OCI-LY7 (cell line): ENCODE results near the gene ALDH1B1.

ENCODE experiments used
- CTCF ChIP-seq: fragments of 200-600 bp; sonication (generic); conservative IDR thresholded peaks from 2 replicates; pipeline ENCODE4 v1.5.1; 2014; ENCODE audit warnings: mild to moderate bottlenecking, antibody characterized with exemption, low read length, moderate library complexity, mixed read lengths
- EZH2phosphoT487 ChIP-seq: fragments of 200-600 bp; sonication (generic); IDR thresholded peaks from 2 replicates; pipeline ENCODE4 v1.6.1; 2018; ENCODE audit warnings: low read depth, borderline replicate concordance, mild to moderate bottlenecking, mixed run types, antibody characterized with exemption, low read length, moderate library complexity, mixed read lengths

DNA sequence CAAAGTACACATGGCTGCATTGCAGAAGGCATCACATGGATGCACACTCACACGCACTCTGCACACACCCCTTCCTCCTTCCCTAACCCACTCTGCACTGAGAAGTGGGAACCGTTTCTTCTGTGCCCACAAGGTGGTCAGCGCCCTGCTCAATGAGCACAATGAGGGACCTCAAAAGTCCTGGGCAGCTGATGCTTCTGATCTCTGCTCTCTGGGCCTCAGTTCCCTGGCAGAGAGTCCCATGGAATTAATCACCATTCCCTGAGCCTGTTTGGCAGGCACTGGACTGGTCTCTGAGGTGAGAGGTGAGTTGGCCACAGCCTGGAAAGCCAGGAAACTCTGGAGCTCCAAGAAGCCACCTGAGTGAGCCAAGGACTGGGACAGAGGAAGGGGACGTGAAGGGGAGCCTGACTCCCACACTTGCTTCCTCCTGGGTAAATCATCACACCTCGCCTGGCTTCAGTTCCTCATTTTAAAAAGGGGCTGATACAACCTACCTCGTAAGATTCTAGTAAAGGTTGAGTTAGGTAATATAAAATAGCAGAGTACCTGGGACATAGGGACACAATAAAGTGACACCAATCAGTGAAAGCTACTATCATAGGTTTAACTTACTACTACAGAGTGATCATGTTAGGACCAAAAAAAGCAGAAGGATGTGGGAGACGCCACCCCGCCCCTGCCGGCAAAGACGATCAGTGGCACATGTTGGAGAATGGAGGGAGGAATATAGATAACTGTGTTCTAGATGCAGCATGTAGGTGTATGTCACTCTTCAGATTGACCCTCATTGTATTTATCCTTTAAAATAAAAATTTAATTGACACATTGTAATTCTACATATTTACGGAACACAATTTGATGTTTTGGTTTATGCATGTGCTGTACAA lies 52.9 kb downstream of the ALDH1B1 start:
- TF ChIP-seq CTCF (no peak), EZH2phosphoT487 (no peak)
